Activated CD8-positive, alpha-beta memory T cell treated with anti-CD3 and anti-CD28 coated beads for 1 hour (primary cell): ENCODE results near the gene GSTT2B.
"Not testable (repeated sequence)": the region's sequence is repeated elsewhere in the genome, so short reads cannot be mapped to it uniquely, and the experiment has no call there.

Source experiments
- DNase-seq, 2 donors: peaks; one replicate each; pipeline ENCODE4 v3.0.0-alpha.2; 2020; ENCODE audit warnings: low read depth in 1 of 2; ENCODE audit errors: extremely low read depth in 1 of 2

GSTT2B gene, protein sequence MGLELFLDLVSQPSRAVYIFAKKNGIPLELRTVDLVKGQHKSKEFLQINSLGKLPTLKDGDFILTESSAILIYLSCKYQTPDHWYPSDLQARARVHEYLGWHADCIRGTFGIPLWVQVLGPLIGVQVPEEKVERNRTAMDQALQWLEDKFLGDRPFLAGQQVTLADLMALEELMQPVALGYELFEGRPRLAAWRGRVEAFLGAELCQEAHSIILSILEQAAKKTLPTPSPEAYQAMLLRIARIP

DNA sequence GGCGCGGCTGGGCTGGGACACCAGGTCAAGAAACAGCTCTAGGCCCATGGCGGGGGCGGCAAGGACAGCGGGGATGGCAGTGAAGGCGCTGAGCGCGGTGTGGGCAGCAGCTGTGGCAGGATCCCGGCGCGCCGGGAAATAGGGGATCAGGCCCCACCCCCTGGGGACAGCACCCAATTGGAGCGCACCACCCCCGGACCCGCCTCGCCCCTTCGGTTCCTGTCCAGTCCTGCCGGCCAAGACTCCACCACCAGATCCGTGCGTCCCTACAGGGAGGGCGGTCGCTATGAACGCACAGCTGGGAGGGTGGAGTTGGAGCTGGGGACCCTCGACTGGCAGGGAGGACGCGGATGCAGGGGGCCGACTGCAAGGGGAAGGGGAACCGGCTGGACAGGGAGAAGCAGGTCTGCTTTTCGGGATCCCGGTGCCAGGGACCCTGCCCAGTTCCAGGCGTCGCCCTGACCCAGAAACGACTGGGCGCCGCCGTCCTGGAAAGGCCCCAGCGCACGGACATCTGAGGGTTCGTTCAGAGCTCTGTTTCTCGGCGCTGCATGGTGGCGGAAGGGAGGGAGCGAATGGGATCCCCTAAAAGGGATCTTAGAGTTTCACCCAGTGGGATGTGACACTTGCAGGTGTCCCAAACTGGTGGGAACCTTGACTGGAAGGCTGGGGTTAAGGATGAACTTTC, at the start of gene GSTT2B:
TSS of gene GSTT2B (minus strand) at position 112 of the 688 bp plus-strand sequence. CDS start at position 48, 64 bp downstream.
- not testable (repeated sequence) for DNase-seq

DNA sequence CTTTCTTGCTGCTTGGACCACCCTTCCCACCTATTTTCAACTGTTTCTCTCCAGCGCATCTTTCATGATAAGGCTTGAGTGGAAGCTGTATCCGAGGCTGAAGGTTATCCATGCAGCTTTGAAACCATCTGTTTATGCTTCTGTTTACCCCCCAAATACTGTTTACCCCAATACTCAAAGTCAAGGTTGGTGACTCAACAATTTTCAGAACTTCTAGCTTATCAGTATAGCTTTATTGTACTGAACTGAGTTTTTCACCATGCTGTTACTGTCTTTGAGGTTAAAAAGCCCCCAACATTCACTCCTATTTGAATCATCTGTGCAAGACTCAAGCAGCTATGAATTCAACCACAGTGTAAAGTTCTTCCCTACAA, 49.0 kb upstream of the GSTT2B start:
- DNase-seq = no peak

DNA sequence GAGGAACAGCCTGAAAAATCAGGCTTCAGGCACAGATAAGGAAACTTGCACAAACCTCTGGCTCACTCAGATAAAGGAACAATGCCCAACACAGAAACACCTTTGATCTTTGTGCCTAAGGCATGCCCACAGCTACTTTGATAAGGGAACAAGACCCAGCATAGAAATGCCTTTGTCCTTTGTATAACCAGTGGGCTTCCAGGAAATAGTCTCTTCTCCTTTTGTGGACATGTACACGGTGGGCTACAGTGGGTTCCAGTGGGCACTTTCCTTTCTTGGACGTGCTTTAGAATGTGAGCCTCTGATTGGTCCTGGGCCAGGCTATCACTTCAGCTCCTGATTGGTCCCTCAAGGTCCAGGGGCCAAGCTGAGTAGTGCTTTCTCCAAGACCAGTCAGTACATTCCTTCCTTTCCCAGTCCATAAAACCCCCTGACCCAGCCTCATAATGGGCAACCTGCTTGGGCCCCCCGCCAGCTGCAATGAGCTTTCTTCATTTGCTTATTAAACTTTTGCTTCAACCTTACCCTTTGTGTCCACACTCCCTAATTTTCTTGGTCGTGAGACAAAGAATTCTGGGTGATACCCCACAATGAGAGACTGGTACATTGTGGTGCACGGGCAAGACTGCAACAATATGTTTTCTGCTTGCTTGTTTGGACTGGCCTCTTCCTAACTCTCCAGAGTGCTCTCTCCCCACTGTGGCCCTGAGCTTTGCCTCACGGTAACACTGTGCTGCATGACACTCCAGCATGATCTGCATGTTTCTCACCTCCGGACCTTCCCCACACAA, 48.4 kb upstream of the GSTT2B start:
- DNase-seq = no peak

DNA sequence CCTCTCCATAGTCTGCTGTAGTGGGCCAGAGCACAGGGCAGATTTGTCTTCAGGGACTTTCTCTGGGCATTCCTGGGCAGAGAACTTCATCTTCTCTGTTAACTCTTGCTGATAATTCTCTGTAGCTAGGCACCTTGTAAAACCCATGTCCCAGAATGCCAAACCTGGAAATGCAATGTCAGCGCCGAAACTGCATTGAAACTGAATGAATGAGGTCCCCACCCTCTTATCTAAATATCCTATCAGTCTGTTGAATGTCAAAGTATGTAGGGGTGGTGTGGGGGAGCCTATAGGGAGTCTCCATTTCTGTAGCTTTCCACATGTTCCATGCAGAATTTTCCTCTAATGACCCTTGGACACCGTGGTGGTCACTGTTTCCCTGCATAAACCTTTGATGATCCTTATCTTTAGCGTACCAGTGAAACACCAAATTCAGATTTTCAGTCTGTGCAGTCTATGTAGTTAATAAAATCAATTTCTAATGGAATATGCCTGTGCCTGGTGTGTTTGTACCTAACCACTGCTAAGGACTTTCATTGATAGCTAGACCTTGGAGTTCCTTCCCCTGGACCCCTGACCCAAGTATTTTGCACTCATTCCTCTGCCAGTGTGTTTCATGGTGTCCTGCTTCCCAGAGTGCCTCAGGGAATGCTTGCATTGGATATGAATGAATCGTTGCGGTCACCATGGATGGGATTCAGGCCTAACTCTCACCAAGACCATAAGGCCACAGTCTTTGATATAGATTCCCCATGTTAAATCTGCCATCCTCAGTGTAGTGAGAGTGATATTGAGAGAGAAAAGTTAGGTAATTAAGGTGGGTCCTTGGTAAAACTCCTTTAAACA, 47.6 kb upstream of the GSTT2B start:
- no peak for DNase-seq

DNA sequence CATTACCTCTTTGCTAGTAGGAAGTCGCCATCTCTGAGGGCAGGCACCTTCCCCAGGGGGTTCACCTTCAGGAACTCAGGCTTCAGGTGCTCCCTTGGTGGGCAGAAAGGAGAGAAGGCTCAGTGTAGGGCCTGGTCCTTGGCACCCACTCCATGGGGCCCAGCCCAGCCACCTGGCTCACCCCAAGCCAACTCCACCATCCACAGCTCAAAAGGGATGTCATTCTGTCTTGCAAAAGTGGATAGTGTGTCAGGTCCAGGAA, 47.0 kb upstream of the GSTT2B start:
- no peak for DNase-seq

DNA sequence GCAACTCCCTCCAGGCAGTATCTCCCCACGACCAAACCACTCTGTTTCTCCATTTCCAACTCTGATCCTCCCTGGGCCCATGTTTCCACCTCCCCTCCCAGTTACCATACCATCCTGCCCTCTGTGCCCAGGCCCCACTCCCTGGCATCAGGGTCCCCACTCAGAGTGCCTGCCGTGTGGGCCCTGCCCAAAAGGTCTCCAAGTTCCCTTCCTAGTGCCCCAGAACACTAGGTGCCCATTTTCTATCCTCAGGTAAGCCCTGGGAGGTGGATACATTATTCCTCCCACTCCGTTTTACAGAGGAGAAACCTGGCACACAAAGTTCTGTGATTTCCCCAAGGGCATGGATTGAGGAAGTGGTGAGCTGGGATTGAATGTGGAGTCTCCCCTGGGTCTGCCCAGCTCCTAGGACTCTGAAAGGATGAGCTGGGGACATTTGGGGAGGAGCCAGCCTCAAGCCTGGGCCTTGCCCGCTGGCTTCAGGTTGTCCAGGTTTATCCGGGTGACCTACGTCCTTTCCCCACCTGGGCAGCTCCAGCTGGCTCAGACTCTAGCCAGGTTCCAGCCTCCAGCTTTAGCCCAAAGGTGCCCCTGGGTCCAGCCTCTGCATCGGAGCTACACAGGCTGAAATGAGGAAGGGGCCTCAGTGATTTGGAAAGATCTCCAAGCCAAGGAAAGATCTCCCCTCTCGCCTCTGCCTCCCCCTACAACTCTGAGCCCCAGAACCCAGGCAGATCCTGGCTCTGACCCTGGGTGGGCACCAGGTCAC, 46.4 kb upstream of the GSTT2B start:
- no peak for DNase-seq

DNA sequence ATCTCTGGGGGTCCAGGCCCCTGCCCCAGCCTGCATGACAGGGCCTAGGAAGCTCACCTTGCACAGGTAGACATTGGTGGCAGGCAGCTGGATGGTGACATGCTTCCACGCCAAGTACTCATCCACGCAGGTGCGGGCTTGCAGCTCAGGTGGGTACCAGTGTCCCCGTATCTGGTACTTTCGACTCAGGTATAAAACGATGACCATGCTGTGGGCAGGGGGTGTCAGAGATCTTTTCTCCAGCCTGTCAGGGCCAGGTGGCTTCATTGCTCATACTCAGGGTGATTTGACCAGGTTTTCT, 45.9 kb upstream of the GSTT2B start:
- no peak for DNase-seq

DNA sequence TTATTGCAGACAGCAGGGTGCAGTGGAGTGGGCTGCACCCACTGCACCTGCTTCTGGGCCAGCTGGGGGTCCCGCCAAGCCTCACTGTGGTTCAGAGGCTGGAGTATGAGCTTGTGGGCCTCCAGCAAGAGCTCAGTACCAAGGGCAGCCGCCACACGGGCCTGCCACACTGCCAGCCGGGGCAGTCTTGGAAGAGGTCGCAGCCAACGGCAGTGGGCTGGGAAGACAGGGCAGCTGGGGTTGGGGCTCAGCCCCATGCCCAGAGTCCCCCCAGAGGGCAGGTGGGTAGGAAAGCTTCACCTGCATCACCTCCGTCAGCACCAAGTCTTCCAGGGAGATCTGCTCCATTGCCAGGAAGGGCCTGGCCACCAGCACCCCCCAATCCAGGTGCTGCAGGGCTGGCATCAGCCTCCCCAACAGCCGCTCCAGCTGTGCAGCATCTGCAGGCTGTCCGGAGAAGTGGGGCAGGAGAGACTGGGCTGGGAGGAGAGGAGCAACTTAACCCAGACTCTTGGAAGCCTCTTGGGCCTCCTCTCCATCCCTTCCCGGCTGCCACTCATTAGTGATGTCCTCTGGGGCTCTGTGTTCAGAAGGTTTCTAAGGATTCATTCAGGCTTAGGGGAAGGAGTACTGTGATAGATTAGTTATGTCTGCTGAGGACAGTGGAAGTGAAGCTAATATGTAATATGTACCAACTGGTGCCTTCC, 45.4 kb upstream of the GSTT2B start:
- no peak for DNase-seq

DNA sequence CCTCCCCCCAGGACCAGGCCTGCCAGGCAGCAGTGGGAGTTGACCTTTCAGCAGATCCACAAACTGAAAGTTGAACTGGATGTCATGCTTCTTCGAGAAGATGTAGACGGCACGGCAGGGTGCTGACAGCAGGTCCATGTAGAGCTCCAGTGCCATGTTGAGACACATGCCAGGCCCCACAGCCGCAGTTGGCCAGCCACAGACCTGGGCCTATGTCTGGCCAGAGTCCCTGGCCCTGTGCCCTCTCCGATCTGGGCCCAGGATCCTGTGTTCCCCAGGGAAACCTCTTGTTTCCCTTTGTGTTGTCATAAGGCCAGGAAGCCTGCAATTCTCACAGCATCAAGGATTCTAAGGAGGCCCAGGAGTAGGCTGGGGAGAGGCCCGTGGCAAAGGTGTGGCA, 44.2 kb upstream of the GSTT2B start, which contains the start of gene GSTT4:
TSS of gene GSTT4 (minus strand) at position 253 of the 400 bp plus-strand sequence. CDS start at position 156, 97 bp downstream.
- no peak for DNase-seq

DNA sequence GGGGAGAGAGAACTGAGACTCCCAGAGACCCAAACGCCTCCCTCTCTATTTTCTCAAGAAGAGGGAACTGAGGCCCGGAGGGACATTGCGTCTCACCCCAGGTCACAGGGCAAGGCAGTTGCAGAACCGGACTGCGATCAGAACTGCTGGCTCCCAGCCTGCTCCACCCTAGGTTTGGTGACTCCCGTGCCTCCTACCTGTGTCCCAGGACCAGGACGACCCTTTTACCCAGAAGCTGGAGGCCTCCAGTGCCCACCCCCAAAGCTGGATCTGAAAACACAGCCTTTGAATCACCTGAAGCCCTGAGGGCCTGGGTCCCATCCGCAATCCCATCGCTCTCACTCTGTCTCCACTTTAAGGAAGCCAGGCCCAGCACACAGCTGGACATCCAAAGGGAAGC, 42.9 kb upstream of the GSTT2B start:
- no peak for DNase-seq

DNA sequence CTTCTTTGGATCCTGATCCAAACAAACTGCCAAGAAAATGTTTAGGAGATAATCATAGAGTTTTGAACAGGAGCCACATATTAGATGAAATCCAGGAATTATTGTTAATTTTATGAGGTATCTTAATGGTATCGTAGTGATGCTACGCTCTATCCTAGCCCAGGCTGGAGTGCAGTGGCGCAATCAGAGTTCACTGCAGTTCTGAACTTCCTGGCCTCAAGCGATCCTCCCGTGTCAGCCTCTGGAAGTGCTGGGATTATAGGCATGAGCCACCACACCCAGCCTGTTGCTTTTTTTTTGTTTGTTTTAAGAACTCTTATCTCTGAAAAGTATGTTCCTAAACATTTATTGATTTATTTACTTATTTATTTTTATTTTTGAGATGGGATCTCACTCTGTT, 41.9 kb upstream of the GSTT2B start:
- DNase-seq = no peak

DNA sequence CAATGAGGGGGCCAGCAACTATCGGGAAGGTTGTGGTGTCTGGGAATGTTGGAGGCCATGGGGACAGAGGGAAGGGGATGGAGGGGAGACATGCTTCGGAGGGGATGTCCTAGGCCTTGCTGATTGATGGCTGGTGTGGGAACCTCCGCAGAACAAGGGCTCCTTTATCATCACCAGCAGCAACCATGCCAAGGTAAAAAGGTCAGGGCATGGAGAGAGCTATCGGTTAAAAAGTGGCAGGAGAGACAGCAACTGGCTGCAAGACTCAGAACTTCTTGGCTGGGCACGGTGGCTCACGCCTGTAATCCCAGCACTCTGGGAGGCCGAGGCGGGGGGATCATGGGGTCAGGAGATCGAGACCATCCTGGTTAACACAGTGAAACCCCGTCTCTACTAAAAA, 41.3 kb upstream of the GSTT2B start:
- no peak for DNase-seq

DNA sequence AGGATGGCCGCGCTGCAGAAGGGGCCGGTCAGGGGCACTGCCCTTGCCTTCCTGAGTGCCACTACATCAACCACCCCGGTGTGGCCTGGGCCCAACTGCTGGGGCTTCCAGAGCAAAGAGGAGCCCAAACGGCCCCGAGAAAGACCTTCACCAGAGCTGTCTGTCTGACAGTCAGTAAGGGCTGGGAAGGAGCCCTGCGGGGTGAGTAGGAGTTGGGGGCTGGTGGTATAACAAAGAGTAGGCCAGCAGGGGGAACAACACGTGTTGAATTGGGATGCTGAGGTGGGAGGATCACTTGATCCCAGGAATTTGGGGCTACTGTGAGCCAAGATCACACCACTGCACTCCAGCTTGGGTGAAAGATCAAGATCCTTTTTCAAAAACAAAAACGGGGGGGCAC, 40.3 kb upstream of the GSTT2B start:
- DNase-seq = no peak

DNA sequence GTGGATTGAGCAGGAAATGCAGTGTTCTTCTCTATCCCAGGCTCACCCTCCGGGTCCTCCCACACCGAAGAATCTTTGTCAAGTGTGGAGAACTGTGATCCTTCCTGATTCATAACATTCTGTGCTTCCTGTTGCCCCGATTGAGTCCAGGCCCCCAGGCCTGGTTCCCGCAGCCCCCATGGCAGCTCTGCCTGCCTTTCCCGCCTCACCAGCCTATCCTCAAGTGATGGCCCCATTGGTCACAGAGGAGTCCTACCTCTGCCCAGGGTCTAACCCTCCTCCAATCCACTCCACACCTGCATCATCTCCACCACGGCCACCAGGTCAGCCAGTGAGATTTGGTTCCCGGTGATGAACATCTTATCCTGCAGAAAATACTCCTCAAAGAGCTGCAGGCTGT, 38.8 kb upstream of the GSTT2B start:
- not testable (repeated sequence) for DNase-seq

DNA sequence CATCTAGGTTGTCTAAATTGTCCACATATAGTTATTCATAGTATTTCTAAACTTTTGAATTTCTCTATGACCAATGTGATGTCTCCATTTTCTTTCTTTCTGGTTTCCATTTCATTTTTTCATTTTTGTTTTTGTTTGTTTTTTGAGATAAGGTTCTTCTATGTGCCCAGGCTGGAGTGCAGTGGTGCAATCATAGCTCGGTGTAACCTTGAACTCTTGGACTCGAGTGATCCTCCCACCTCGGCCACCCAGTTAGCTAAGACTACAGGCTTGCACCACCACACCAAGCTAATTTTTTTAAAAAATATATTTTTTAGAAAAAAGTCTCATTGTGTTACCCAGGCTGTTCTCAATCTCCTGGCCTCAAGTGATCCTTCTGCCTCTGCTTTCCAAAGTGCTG, 36.1 kb upstream of the GSTT2B start:
- no peak for DNase-seq

DNA sequence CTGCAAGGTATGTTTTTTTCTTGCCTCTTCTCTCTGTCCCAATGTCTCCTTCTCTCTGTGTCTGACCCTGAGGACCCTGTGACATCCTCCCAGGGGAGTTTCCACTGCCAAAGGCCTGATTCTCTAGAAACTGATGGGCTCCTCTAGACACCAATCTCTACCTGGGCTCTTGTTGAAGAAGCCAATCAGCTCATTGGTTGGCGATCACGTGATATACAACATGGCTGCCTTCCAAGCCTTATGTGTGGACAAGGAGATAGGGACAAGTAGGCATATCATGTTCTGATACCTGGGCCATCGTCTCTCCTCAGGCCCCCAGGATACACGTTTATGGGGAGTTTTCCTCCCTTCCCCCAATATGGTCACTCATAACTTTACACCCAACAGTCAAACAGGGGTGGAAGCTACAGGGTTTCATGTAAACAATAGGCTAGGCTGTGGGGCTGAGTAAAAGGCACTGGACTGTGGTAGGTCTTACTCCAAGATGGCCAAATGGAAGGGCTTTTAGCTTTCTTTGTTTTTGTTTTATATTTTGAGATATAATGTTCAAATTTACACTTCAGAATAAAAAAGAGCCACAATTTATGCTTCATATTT, 32.7 kb upstream of the GSTT2B start:
- DNase-seq = not testable (repeated sequence)

DNA sequence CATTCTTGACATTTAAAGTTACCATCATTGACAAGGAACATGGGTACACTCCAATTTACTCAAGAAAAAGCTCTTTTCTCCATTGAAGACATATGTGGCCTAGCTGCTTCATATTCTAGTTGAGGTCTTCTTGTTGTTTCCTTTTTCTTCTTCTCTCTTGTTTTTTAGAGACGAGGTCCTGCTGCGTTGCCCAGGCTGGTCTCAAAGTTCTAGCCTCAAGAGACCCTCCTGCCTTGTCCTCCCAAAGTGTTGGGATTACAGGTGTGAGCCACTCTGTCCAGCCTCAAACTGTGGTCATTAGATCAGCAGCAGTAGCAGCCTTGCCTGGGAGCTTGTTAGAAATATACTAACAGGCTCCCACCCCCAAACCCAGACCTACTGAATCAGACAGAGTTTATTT, 32.1 kb upstream of the GSTT2B start:
- not testable (repeated sequence) for DNase-seq

DNA sequence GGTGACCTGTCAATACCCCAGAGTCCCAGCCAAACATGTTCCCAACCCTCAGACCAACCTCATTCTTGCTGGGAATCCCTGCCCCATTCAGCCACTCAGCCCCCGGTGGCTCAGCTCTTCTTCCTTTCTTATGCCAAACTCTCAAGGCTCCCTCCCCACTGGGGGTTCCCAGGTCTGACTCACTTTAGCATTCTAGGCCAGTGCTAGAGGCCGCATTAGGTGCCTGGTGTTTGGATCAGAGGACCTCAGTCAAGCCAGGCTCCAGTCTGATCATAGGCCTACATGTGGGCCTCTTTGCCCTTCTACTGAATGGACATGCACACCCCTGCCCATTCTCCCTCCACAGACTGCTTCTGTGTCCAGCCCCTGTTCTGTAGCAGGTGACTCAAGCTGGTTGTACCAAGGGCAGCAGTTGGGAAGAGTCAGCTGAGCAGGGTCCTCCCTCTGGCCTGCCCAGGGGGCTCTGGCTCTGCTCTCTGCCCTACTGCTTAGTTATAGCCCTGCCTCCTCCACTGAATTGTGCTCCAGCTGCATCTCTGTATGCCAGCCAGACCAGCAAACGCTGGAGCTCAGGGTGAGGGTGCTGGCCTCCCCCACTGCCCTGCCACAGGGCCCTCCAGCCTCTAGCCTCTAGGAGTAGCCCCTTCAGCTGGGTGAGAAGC, 28.7 kb upstream of the GSTT2B start:
- not testable (repeated sequence) for DNase-seq

DNA sequence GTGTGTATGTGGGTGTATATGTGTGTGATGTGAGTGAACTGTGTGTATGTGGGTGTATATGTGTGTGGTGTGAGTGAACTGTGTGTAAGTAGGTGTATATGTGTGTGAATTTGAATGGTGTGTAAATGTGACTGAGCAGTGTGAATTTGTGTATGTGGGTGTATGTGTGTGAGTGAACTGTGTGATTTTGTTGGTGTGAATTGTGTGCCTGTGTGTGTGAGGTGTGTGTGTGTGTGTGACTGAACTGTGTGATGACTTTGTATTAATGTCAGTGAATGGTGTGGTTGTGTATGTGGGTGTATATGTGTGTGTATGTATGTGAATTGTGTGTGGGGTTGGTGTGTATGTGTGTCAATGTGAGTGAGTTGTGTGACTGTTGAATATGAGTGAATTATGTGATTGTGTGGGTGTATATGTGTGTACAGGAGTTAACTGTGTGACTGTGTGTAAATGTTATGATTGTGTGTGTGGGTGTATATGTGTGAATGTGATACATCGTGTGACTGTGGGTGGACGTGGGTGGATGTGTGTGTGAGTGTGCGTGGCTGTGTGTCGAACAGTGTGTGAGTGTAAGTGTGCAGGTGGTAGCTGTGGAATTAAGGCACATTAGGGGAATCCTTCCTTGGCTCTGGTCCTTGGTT, 25.7 kb upstream of the GSTT2B start:
- not testable (repeated sequence) for DNase-seq
